Endothelial cell of umbilical vein (primary cell): Measurements from ENCODE around the gene MRPS5. TPM values are rescaled to one million over a fixed set of nuclear protein-coding genes. Genes with fewer than 3 reads are reported as not detected.

Experiments
- BruUV-seq: library from RNA; stranded (reverse); fragments of 400-500 nt; replicated peaks from 2 replicates; lab custom pipeline; 2021; lab: Mats Ljungman, UMichigan
- CTCF ChIA-PET: fragments of 300-600, 350-600 bp; sonication (Branson Sonifier 250); formaldehyde crosslinking; loops from one replicate; lab custom pipeline; 2021; ENCODE audit warnings: antibody characterized with exemption, inconsistent platforms; lab: Charles Lee
- POLR2A ChIA-PET: fragments of 300-600, 350-600 bp; sonication (Branson Sonifier 250); formaldehyde crosslinking; loops from one replicate; lab custom pipeline; 2021; ENCODE audit warnings: antibody characterized with exemption, inconsistent platforms; lab: Charles Lee
- DNase-seq: peaks from one replicate; pipeline ENCODE4 v3.0.0-alpha.2; 2011; ENCODE audit warnings: low read depth, low spot score
- FAIRE-seq: peaks from 2 replicates; lab custom pipeline; 2011; peaks lifted over from hg19 to GRCh38; lab: Jason Lieb, UNC
- H2AFZ ChIP-seq: 2 replicates; pipeline ENCODE4 v1.6.0; 2012; ENCODE audit warnings: low read depth, low read length, control low read depth, inconsistent platforms
- H3K27ac ChIP-seq: 2 replicates; pipeline ENCODE4 v1.5.1; 2011; ENCODE audit warnings: low read depth, mild to moderate bottlenecking, control low read depth, low read length, moderate library complexity; ENCODE audit not compliant: insufficient read depth
- H3K27me3 ChIP-seq, 2 experiments: 2 replicates each; pipeline versions ENCODE4 v1.6.0 to v1.6.1; 2011; ENCODE audit warnings: low read length in 2 of 2, mixed read lengths in 1 of 2; ENCODE audit not compliant: control insufficient read depth in 2 of 2, insufficient read depth in 2 of 2
- H3K36me3 ChIP-seq, 2 experiments: 2 replicates in 1 of 2; 3 replicates in 1 of 2; pipeline ENCODE4 v1.5.1; 2011; ENCODE audit warnings: low read length in 2 of 2, mild to moderate bottlenecking in 1 of 2, moderate library complexity in 1 of 2; ENCODE audit not compliant: control insufficient read depth in 2 of 2, insufficient read depth in 2 of 2; ENCODE audit errors: extremely low read depth in 1 of 2
- H3K4me1 ChIP-seq: 3 replicates; pipeline ENCODE4 v1.5.1; 2011; ENCODE audit warnings: mild to moderate bottlenecking, low read length; ENCODE audit not compliant: control insufficient read depth, insufficient read depth; ENCODE audit errors: extremely low read depth
- H3K4me2 ChIP-seq: 2 replicates; pipeline ENCODE4 v1.6.1; 2011; ENCODE audit warnings: low read length, control low read depth, mixed read lengths; ENCODE audit not compliant: insufficient read depth
- H3K4me3 ChIP-seq, 3 experiments: fragments of 200-600 bp in 1 of 3; sonication (generic), shearing (Covaris generic) in 1 of 3; replicated peaks in 1 of 3; 2 replicates each; pipeline ENCODE4 v1.5.1; 2011 to 2016; ENCODE audit warnings: control low read depth in 3 of 3, low read length in 3 of 3, mild to moderate bottlenecking in 2 of 3, inconsistent platforms in 1 of 3, low read depth in 1 of 3, moderate library complexity in 1 of 3; ENCODE audit not compliant: insufficient read depth in 1 of 3
- H3K79me2 ChIP-seq: 2 replicates; pipeline ENCODE4 v1.6.0; 2012; ENCODE audit warnings: low read length, inconsistent platforms; ENCODE audit not compliant: control insufficient read depth, insufficient read depth
- H3K9ac ChIP-seq: replicated peaks from 2 replicates; pipeline ENCODE3; 2011; ENCODE audit warnings: low read length, control low read depth; ENCODE audit not compliant: insufficient read depth; ENCODE audit errors: extremely low read depth
- H3K9me1 ChIP-seq: replicated peaks from 3 replicates; pipeline ENCODE4 v1.6.0; 2011; ENCODE audit warnings: mild to moderate bottlenecking, low read length; ENCODE audit not compliant: control insufficient read depth, insufficient read depth; ENCODE audit errors: extremely low read depth
- H3K9me3 ChIP-seq: replicated peaks from 2 replicates; pipeline ENCODE4 v1.5.1; 2012; ENCODE audit warnings: low read length, inconsistent platforms; ENCODE audit not compliant: control insufficient read depth, insufficient read depth
- H4K20me1 ChIP-seq: replicated peaks from 2 replicates; pipeline ENCODE3; 2011; ENCODE audit warnings: mild to moderate bottlenecking, low read length; ENCODE audit not compliant: control insufficient read depth, insufficient read depth; ENCODE audit errors: extremely low read depth
- CTCF ChIP-seq, 2 donors: IDR thresholded peaks; 1 replicate in 1 of 2; 2 replicates in 1 of 2; pipeline ENCODE4 v1.5.1; 2011; ENCODE audit warnings: low read length in 2 of 2, mild to moderate bottlenecking in 2 of 2, moderate library complexity in 2 of 2, control low read depth in 1 of 2, inconsistent platforms in 1 of 2, low read depth in 1 of 2; ENCODE audit not compliant: insufficient read depth in 1 of 2; ENCODE audit errors: extremely low read depth in 1 of 2
- EZH2 ChIP-seq: IDR thresholded peaks from 2 replicates; pipeline ENCODE4 v1.6.1; 2012; ENCODE audit warnings: borderline replicate concordance, low read depth, mild to moderate bottlenecking, moderate library complexity, low read length, inconsistent platforms; ENCODE audit not compliant: severe bottlenecking
- FOS ChIP-seq: IDR thresholded peaks from 2 replicates; pipeline ENCODE4 v1.6.1; 2011; ENCODE audit warnings: mild to moderate bottlenecking, low read length, moderate library complexity, borderline replicate concordance; ENCODE audit not compliant: insufficient read depth
- GATA2 ChIP-seq: IDR thresholded peaks from 2 replicates; pipeline ENCODE4 v1.7.0; 2011; ENCODE audit warnings: low read depth, mild to moderate bottlenecking, moderate library complexity, mixed read lengths, low read length; ENCODE audit not compliant: insufficient read length, insufficient read depth
- JUN ChIP-seq: IDR thresholded peaks from 2 replicates; pipeline ENCODE4 v1.6.1; 2011; ENCODE audit warnings: borderline replicate concordance, low read depth; ENCODE audit not compliant: insufficient read length, insufficient read depth
- MAX ChIP-seq: IDR thresholded peaks from 2 replicates; pipeline ENCODE4 v1.6.1; 2011; ENCODE audit not compliant: insufficient read depth, insufficient read length
- MYC ChIP-seq: IDR thresholded peaks from one replicate; pipeline ENCODE4 v1.6.1; 2011; ENCODE audit warnings: mild to moderate bottlenecking, low read depth, low read length
- POLR2A ChIP-seq: IDR thresholded peaks from 2 replicates; pipeline ENCODE4 v1.6.1; 2012; ENCODE audit warnings: low read depth, mild to moderate bottlenecking, control low read depth, low read length
- POLR2AphosphoS5 ChIP-seq: IDR thresholded peaks from 2 replicates; pipeline ENCODE4 v1.6.1; 2012; ENCODE audit warnings: low read depth, mild to moderate bottlenecking, control low read depth, low read length, moderate library complexity; ENCODE audit not compliant: insufficient read depth
- dilution Hi-C: fragments of 300-500 bp; cut with MboI; formaldehyde crosslinking; loops from one replicate; pipeline ENCODE4 v1.15.0; 2019; ENCODE audit warnings: low sequenced_read_pairs; ENCODE audit not compliant: extremely low pct_ligation_motif_present
- intact Hi-C: fragments of 100-400 bp; cut with micrococcal nuclease; formaldehyde crosslinking; loops from one replicate; pipeline ENCODE4 v1.10.0; 2022
- polyA plus RNA-seq, 4 experiments: library from polyadenylated mRNA; depleted of rRNA in 3 of 4; stranded (reverse) in 3 of 4; unstranded in 1 of 4; fragments of >200 nt; gene quantifications; 2 replicates each; pipeline versions ENCODE4 v1.2.1 to v1.2.3, GENCODE V29; 2011 to 2012; ENCODE audit warnings: missing spikeins in 1 of 4
- total RNA-seq: library from RNA; stranded (reverse); gene quantifications from 2 replicates; pipeline ENCODE4 v1.2.3, GENCODE V29; 2021

Gene MRPS5
- total and polyA plus RNA-seq, 2 donors (not counting 3 experiments of a cell fraction or from before 2014, with no cell fraction given), result 50.5 to 62.8 TPM

GRCh38 chr2:95058989-95059641, 62.5 kb downstream of the MRPS5 start:
- CTCF ChIA-PET, result no interaction called here
- BruUV-seq, result no TSS peak
- FAIRE-seq, result no peak

GRCh38 chr2:95058466-95058988, 63.1 kb downstream of the MRPS5 start:
- no TSS peak for BruUV-seq
- dilution Hi-C loops, result no loop called here
- POLR2A ChIA-PET, result no interaction called here

More at GRCh38 chr2:95058989-95059641, 62.5 kb downstream of the MRPS5 start:
- Histone ChIP-seq H3K9ac (no peak overlapping the region), H2AFZ (no peak overlapping the region), H3K79me2 (no peaks in the 10 kb centered on the region), H3K4me2 (no peak overlapping the region), H3K4me3 (no peak overlapping the region), H3K36me3 (no peaks in the 10 kb centered on the region), H4K20me1 (no peaks in the 10 kb centered on the region), H3K9me1 (no peaks in the 10 kb centered on the region), H3K27me3 (no peaks in the 10 kb centered on the region), H3K9me3 (no peaks in the 10 kb centered on the region), H3K27ac (no peak overlapping the region), H3K4me1 (no peaks in the 10 kb centered on the region)
- TF ChIP-seq MYC (no peak), FOS (no peak), MAX (no peak), EZH2 (no peak), JUN (no peak), POLR2A (no peak), GATA2 (no peak)
- POLR2A ChIA-PET, result no interaction called here
- DNase-seq, result no peak
- intact Hi-C loops (no loop called here), dilution Hi-C loops (no loop called here)

More at GRCh38 chr2:95058466-95058988, 63.1 kb downstream of the MRPS5 start:
- no peaks in the 10 kb centered on the region for H3K9me1 ChIP-seq
- no peaks in the 10 kb centered on the region for H3K4me1 ChIP-seq
- no peak for FAIRE-seq
- TF ChIP-seq POLR2AphosphoS5 (no peak), POLR2A (no peak), JUN (no peak), MYC (no peak), CTCF (IDR thresholded peaks at IDR 0.05; ENCODE audit: extremely low read depth in 1 of 2, insufficient read depth in 1 of 2, low read depth in 1 of 2, low read length in 2 of 2) (no peak), FOS (no peak), MAX (no peak), GATA2 (no peak), EZH2 (no peak)
- H2AFZ ChIP-seq, result no peak overlapping the region
- H3K4me2 ChIP-seq, result no peak overlapping the region
- no peak overlapping the region for H3K27ac ChIP-seq
- no peaks in the 10 kb centered on the region for H3K79me2 ChIP-seq
- CTCF ChIA-PET, result no interaction called here
- no peak for DNase-seq
- H3K9ac ChIP-seq, result no peak overlapping the region
- H4K20me1 ChIP-seq, result no peaks in the 10 kb centered on the region
- H3K4me3 ChIP-seq, result no peak overlapping the region
- no peaks in the 10 kb centered on the region for H3K36me3 ChIP-seq
- no peaks in the 10 kb centered on the region for H3K9me3 ChIP-seq
- intact Hi-C loops, result no loop called here
- no peaks in the 10 kb centered on the region for H3K27me3 ChIP-seq
